ENCODE results near the gene SFN. TPM values are rescaled to one million over a fixed set of nuclear protein-coding genes. Genes with fewer than 3 reads are reported as not detected.

Gene SFN
- total RNA-seq, 1 donor = under 0.01 TPM

DNA sequence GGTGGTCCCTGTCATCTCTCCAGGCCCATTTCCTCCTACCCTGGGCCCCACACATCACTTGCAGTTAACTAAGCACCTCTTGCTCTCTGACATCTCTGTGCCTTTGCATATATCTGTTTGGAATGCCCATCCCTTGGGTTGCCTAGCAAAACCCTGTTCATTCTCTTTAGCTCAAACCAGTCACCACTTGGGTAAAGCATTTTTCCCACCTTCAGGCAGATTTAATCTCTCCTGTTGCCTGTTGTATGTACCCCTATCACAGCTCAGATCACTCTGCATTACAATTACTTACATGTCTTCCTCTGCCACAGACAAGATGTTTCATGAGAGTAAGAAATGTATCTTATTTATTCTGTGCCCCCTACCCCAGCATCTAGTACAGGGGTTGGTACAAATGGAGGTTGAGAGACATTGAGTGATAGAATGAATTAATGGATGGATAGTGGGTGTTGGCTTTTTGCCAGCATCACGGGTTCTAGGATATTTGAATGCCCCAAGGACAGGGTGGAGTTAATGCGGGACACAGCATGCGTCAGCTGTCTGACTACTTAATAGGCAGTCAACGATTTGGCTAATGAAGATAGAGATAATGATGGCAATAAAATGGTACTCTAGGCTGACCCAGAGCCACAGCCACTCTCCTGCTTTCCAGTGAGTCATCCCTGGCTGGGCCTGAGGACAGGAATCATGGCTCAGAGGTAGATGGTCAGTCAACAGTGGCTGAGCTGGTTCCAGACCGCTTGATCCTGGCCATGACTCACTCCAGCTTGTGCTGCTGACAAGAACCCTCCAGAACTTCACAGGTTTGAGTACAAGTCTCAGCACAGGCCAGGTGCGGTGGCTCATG, 44.3 kb downstream of the SFN start:
- no peaks in the 10 kb centered on the region for H4K20me1 ChIP-seq (ENCODE audit: insufficient read depth, low read length)
- H3K36me3 ChIP-seq (ENCODE audit: insufficient read depth, low read length) = no peaks in the 10 kb centered on the region
- TF ChIP-seq, protein P1, sequence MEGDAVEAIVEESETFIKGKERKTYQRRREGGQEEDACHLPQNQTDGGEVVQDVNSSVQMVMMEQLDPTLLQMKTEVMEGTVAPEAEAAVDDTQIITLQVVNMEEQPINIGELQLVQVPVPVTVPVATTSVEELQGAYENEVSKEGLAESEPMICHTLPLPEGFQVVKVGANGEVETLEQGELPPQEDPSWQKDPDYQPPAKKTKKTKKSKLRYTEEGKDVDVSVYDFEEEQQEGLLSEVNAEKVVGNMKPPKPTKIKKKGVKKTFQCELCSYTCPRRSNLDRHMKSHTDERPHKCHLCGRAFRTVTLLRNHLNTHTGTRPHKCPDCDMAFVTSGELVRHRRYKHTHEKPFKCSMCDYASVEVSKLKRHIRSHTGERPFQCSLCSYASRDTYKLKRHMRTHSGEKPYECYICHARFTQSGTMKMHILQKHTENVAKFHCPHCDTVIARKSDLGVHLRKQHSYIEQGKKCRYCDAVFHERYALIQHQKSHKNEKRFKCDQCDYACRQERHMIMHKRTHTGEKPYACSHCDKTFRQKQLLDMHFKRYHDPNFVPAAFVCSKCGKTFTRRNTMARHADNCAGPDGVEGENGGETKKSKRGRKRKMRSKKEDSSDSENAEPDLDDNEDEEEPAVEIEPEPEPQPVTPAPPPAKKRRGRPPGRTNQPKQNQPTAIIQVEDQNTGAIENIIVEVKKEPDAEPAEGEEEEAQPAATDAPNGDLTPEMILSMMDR (IDR thresholded peaks at IDR 0.05; ENCODE audit: extremely low read depth, low read depth, low read length) = no peak
- peak; percentile 96 for DNase-seq (ENCODE audit: insufficient read length, low spot score, missing footprints)
- H3K4me2 ChIP-seq (ENCODE audit: insufficient read depth, low read length) = peak overlapping the region; percentile 32
- peaks cover 8% of the 10 kb centered on the region for H3K4me1 ChIP-seq (ENCODE audit: insufficient read depth, low read length)
- peaks cover 6% of the 10 kb centered on the region for H3K27me3 ChIP-seq (ENCODE audit: insufficient read depth, low read length)
- no peak overlapping the region for H3K4me3 ChIP-seq (ENCODE audit: insufficient read depth, low read length)
- no peaks in the 10 kb centered on the region for H3K79me2 ChIP-seq (ENCODE audit: insufficient read depth, low read length)
- no peak overlapping the region for H2AFZ ChIP-seq (ENCODE audit: low read length)
- H3K9me3 ChIP-seq (ENCODE audit: low read depth, low read length) = no peaks in the 10 kb centered on the region
- no peak overlapping the region for H3K27ac ChIP-seq (ENCODE audit: low read depth, low read length)

DNA sequence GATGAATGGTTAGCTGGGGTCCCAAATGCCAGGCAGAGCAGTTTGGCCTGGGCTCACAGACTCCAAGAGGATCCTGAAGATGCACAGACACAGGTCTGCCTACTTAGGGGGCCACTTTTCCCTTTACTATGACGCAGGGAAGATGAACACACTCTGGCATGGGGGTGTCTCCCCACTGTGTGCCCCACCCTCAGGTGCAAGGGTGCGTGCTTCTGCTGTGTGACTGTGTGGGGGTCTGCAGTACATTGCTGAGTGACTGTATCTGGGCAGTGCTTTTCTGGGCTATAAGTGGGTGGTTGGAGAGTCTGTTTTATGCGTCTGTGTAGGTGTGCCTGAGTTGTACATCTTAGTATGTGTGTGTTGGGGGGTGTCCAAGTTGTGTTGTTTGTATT, 47.0 kb downstream of the SFN start:
- TF ChIP-seq, protein P1 (IDR thresholded peaks at IDR 0.05; ENCODE audit: extremely low read depth, low read depth, low read length) = no peak
- Histone ChIP-seq H3K36me3 (ENCODE audit: insufficient read depth, low read length) (no peaks in the 10 kb centered on the region), H3K4me2 (ENCODE audit: insufficient read depth, low read length) (no peak overlapping the region), H3K9me3 (ENCODE audit: low read depth, low read length) (no peaks in the 10 kb centered on the region), H3K27ac (ENCODE audit: low read depth, low read length) (no peak overlapping the region), H3K27me3 (ENCODE audit: insufficient read depth, low read length) (peaks cover 6% of the 10 kb centered on the region), H3K4me3 (ENCODE audit: insufficient read depth, low read length) (no peak overlapping the region), H3K4me1 (ENCODE audit: insufficient read depth, low read length) (peaks cover 8% of the 10 kb centered on the region), H2AFZ (ENCODE audit: low read length) (no peak overlapping the region), H3K79me2 (ENCODE audit: insufficient read depth, low read length) (no peaks in the 10 kb centered on the region), H4K20me1 (ENCODE audit: insufficient read depth, low read length) (no peaks in the 10 kb centered on the region)
- DNase-seq (ENCODE audit: insufficient read length, low spot score, missing footprints) = no peak

DNA sequence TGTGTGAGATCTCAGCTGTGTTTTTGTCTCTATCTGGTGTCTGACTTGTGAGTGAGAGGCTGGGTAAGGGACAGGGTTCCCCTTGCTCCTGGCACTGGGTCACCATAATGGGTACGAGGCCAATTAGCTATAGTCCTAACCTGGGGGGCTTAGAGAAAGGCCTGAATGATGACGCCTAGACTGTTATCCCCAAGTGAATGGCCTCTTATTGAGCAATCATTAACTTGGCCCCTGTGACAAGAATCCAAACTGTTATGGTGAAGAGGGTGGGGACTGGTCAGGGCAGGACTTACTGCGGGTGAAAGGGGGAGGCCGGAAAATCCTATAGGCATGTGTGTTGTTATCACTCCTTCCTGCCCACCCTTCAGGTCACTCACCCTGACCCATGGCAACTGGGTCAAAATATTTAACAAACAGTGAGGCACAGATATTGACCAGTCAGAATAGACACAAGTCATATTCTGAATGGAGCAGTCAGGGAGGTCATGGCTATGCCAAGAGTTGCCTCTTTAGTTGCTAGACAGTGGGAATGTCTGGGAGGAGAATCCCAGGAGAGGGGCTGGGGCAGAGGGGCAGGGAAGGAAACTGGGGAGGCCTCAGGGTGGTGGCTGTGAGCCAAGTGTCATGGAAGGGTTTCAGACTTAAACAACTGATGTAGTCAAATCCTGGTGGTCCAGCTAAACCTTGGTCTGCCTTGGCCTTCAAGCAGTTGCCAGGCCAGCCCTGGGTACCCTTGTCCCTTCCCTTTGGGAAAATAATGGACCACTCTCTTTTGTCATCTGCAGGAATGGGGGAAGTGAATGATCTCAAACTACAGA, 47.6 kb downstream of the SFN start:
- H3K4me1 ChIP-seq (ENCODE audit: insufficient read depth, low read length) = peaks cover 8% of the 10 kb centered on the region
- TF ChIP-seq, protein P1 (IDR thresholded peaks at IDR 0.05; ENCODE audit: extremely low read depth, low read depth, low read length) = no peak

More for the DNA sequence above, 47.6 kb downstream of the SFN start:
- Histone ChIP-seq H3K4me2 (ENCODE audit: insufficient read depth, low read length) (no peak overlapping the region), H2AFZ (ENCODE audit: low read length) (no peak overlapping the region), H3K79me2 (ENCODE audit: insufficient read depth, low read length) (no peaks in the 10 kb centered on the region), H3K4me3 (ENCODE audit: insufficient read depth, low read length) (no peak overlapping the region), H3K36me3 (ENCODE audit: insufficient read depth, low read length) (no peaks in the 10 kb centered on the region), H3K27me3 (ENCODE audit: insufficient read depth, low read length) (peaks cover 6% of the 10 kb centered on the region), H3K9me3 (ENCODE audit: low read depth, low read length) (no peaks in the 10 kb centered on the region), H4K20me1 (ENCODE audit: insufficient read depth, low read length) (no peaks in the 10 kb centered on the region), H3K27ac (ENCODE audit: low read depth, low read length) (no peak overlapping the region)
- DNase-seq (ENCODE audit: insufficient read length, low spot score, missing footprints) = no peak

Measured in osteoblast (primary cell).